Measurements from ENCODE around the gene TRPC1. TPM values are rescaled to one million over a fixed set of nuclear protein-coding genes. Genes with fewer than 3 reads are reported as not detected.

Gene TRPC1
- polyA plus RNA-seq, 2 of the 4 experiments (the other 2 are of a cell fraction): 10.3 to 32.2 TPM

DNA sequence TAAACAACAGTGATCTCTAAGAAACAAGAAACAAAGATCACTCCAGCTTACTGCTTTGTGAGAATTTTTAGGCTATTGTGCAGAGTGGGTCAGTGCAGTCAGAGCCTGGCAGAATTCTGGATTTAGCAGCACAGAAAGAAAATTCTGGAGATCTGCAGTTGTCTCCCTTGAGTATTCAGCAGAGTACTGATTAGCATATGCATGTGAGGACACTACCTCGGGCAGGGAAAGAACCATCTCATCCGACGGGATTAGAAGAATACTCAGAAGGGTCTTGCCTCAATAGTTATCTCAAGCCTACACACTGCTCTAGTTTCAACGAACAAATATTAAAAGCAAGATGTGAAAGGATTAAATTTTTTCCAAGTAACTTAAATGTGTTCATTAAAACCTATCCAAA lies 70.7 kb downstream of the TRPC1 start:
- H3K4me1 ChIP-seq: peaks cover 12% of the 10 kb centered on the region; the same call in 2 of the 3 replicates
- DNase-seq (ENCODE audit: low read depth in 1 of 2, low spot score in 1 of 2): no peak
- WGBS (ENCODE audit: missing lambda C conversion rate): 90% methylated on average over 4 of the region's 4 CpGs
- ChIA-PET CTCF (no interaction called here), POLR2A (no interaction called here)
- no peaks in the 10 kb centered on the region; the same call in 2 of the 3 replicates for H3K9me3 ChIP-seq
- H3K27ac ChIP-seq: no peak overlapping the region
- no peak overlapping the region for H3K4me3 ChIP-seq
- FAIRE-seq: no peak
- ATAC-seq: no peak
- H3K4me2 ChIP-seq: no peak overlapping the region
- TF ChIP-seq ZFP36 (IDR thresholded peaks at IDR 0.05; ENCODE audit: borderline replicate concordance, partially characterized antibody) (no peak), HEYL (CRISPR knock-in tag; IDR thresholded peaks at IDR 0.05) (no peak), TP53 (CRISPR knock-in tag; IDR thresholded peaks at IDR 0.05) (no peak), RARB (CRISPR knock-in tag; IDR thresholded peaks at IDR 0.05) (no peak), E2F6 (IDR thresholded peaks at IDR 0.05; ENCODE audit: borderline replicate concordance, low read depth) (no peak), POLR2A (IDR thresholded peaks at IDR 0.05; ENCODE audit: low read length) (no peak), PHF8 (IDR thresholded peaks at IDR 0.05; ENCODE audit: borderline replicate concordance, low read depth) (no peak), RCOR1 (IDR thresholded peaks at IDR 0.05; ENCODE audit: low read depth, low read length) (no peak), POLR2AphosphoS2 (conservative IDR thresholded peaks at IDR 0.05; ENCODE audit: low read length) (no peak), NFE2L2 (conservative IDR thresholded peaks at IDR 0.05; ENCODE audit: low read length) (no peak), TFCP2L1 (CRISPR knock-in tag; IDR thresholded peaks at IDR 0.05) (no peak), CHD4 (IDR thresholded peaks at IDR 0.05; ENCODE audit: borderline replicate concordance) (no peak), FOSB (CRISPR knock-in tag; IDR thresholded peaks at IDR 0.05) (no peak), EP300 (IDR thresholded peaks at IDR 0.05) (no peak), BHLHE40 (IDR thresholded peaks at IDR 0.05; ENCODE audit: low read depth, low read length) (no peak)
- TF ChIP-seq, protein P1, sequence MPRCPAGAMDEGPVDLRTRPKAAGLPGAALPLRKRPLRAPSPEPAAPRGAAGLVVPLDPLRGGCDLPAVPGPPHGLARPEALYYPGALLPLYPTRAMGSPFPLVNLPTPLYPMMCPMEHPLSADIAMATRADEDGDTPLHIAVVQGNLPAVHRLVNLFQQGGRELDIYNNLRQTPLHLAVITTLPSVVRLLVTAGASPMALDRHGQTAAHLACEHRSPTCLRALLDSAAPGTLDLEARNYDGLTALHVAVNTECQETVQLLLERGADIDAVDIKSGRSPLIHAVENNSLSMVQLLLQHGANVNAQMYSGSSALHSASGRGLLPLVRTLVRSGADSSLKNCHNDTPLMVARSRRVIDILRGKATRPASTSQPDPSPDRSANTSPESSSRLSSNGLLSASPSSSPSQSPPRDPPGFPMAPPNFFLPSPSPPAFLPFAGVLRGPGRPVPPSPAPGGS (IDR thresholded peaks at IDR 0.05): no peak
- TF ChIP-seq, protein P2, sequence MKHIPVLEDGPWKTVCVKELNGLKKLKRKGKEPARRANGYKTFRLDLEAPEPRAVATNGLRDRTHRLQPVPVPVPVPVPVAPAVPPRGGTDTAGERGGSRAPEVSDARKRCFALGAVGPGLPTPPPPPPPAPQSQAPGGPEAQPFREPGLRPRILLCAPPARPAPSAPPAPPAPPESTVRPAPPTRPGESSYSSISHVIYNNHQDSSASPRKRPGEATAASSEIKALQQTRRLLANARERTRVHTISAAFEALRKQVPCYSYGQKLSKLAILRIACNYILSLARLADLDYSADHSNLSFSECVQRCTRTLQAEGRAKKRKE (CRISPR knock-in tag; IDR thresholded peaks at IDR 0.05; ENCODE audit: low read depth): no peak
- TF ChIP-seq, protein P3, sequence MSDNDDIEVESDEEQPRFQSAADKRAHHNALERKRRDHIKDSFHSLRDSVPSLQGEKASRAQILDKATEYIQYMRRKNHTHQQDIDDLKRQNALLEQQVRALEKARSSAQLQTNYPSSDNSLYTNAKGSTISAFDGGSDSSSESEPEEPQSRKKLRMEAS (IDR thresholded peaks at IDR 0.05): no peak

GRCh38 chr3:142795332-142795731 lies 71.5 kb downstream of the TRPC1 start:
- H3K4me2 ChIP-seq: no peak overlapping the region
- FAIRE-seq (no peak), ATAC-seq (no peak), DNase-seq (ENCODE audit: low read depth in 1 of 2, low spot score in 1 of 2) (no peak)
- 69% methylated on average over 1 of the region's 1 CpG for WGBS (ENCODE audit: missing lambda C conversion rate)
- TF ChIP-seq EHMT2 (IDR thresholded peaks at IDR 0.05; ENCODE audit: low read depth) (no peak), MAFK (IDR thresholded peaks at IDR 0.05; ENCODE audit: partially characterized antibody) (no peak)
- ChIA-PET POLR2A (no interaction called here), CTCF (interaction anchor here (0.7 kb wide), 1 partner anchor 221 kb away, joined by 4 read pairs; no protein-coding TSS in a partner anchor)
- H3K9me3 ChIP-seq: no peaks in the 10 kb centered on the region; the same call in 2 of the 3 replicates
- no peak overlapping the region for H3K4me3 ChIP-seq
- H3K27ac ChIP-seq: no peak overlapping the region
- peaks cover 12% of the 10 kb centered on the region; the same call in 2 of the 3 replicates for H3K4me1 ChIP-seq

DNA sequence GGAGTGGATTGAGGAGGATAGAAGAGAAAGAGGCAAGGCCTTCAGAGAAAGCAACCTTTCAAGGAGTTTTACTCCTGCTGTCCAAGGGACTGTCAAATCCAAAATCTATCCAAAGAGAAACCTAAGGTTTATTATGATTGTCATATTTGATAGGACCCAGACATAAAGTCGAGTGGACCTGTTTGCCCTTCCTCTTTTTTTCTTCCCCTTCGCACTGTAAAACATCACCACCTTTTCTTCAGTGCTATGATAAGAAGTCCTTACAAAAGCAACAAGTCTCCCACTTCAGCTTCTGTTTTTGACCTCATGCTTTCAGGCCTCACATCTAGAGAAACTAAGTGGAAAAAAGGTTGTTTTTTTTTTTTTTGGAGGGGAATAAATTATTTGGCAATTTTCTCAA lies 73.0 kb downstream of the TRPC1 start:
- no peak for FAIRE-seq
- Histone ChIP-seq H3K4me1 (no peaks in the 10 kb centered on the region), H3K9me3 (no peaks in the 10 kb centered on the region; the same call in 2 of the 3 replicates), H3K4me2 (no peak overlapping the region), H3K27ac (no peak overlapping the region), H3K4me3 (no peak overlapping the region)
- no peak for DNase-seq (ENCODE audit: low read depth in 1 of 2, low spot score in 1 of 2)
- ChIA-PET CTCF (no interaction called here), POLR2A (no interaction called here)
- WGBS (ENCODE audit: missing lambda C conversion rate): 87% methylated on average over 2 of the region's 2 CpGs
- no peak for ATAC-seq
- TF ChIP-seq JUN (IDR thresholded peaks at IDR 0.05) (no peak), MAZ (IDR thresholded peaks at IDR 0.05; ENCODE audit: borderline replicate concordance, low read depth, low read length) (no peak), EHMT2 (IDR thresholded peaks at IDR 0.05; ENCODE audit: low read depth) (no peak), POLR2A (IDR thresholded peaks at IDR 0.05; ENCODE audit: low read length) (no peak), NR3C1 (IDR thresholded peaks at IDR 0.05) (no peak), SREBF2 (IDR thresholded peaks at IDR 0.05) (no peak), E2F6 (IDR thresholded peaks at IDR 0.05; ENCODE audit: borderline replicate concordance, low read depth) (no peak), HOXA7 (CRISPR knock-in tag; IDR thresholded peaks at IDR 0.05) (no peak), PBX3 (IDR thresholded peaks at IDR 0.05) (no peak), MYC (IDR thresholded peaks at IDR 0.05; ENCODE audit: borderline replicate concordance, low read length) (no peak), TFCP2L1 (CRISPR knock-in tag; IDR thresholded peaks at IDR 0.05) (no peak), ZSCAN20 (CRISPR knock-in tag; IDR thresholded peaks at IDR 0.05) (no peak), CBX8 (IDR thresholded peaks at IDR 0.05) (no peak), HOXB13 (CRISPR knock-in tag; IDR thresholded peaks at IDR 0.05; ENCODE audit: low read depth) (no peak), RARB (CRISPR knock-in tag; IDR thresholded peaks at IDR 0.05) (no peak), ZFP36 (IDR thresholded peaks at IDR 0.05; ENCODE audit: borderline replicate concordance, partially characterized antibody) (no peak)
- TF ChIP-seq, protein P2 (CRISPR knock-in tag; IDR thresholded peaks at IDR 0.05; ENCODE audit: low read depth): no peak

All from A549 (cell line).